GM12878 (cell line): ENCODE measurements around the gene TESK2.

ENCODE experiments used
- CHD2 ChIP-seq: IDR thresholded peaks from 2 replicates; pipeline ENCODE4 v1.6.1; 2011; ENCODE audit warnings: low read depth, low read length, improper control_type of control experiment, borderline replicate concordance
- CREB1 ChIP-seq: IDR thresholded peaks from 2 replicates; pipeline ENCODE4 v1.6.1; 2012; ENCODE audit warnings: low read depth, mild to moderate bottlenecking, inconsistent platforms
- POLR2A ChIP-seq: IDR thresholded peaks from 2 replicates; pipeline ENCODE4 v1.6.1; 2011; ENCODE audit warnings: low read depth, mild to moderate bottlenecking, low read length
- TCF7 ChIP-seq: IDR thresholded peaks from 2 replicates; pipeline ENCODE4 v1.6.1; 2014; ENCODE audit warnings: antibody characterized with exemption, borderline replicate concordance
- TF ChIP-seq, protein P1 (sequence below), 3 experiments: IDR thresholded peaks in 2 of 3; conservative IDR thresholded peaks in 1 of 3; 2 replicates each; pipeline ENCODE4 v1.5.1; 2011; ENCODE audit warnings: low read depth in 3 of 3, low read length in 3 of 3, mild to moderate bottlenecking in 3 of 3, control low read depth in 2 of 3, moderate library complexity in 2 of 3, inconsistent platforms in 1 of 3, mixed read lengths in 1 of 3; ENCODE audit not compliant: control insufficient read depth in 2 of 3, insufficient read depth in 1 of 3; ENCODE audit errors: extremely low read depth in 1 of 3
- TF ChIP-seq, protein P2 (sequence below): IDR thresholded peaks from 2 replicates; pipeline ENCODE4 v1.6.1; 2012; ENCODE audit warnings: mild to moderate bottlenecking, low read depth, low read length
- TF ChIP-seq, protein P3 (sequence below): fragments of 450-650 bp; IDR thresholded peaks from 2 replicates; pipeline ENCODE4 v1.6.1; 2018; ENCODE audit warnings: borderline replicate concordance, mild to moderate bottlenecking; ENCODE audit not compliant: partially characterized antibody
- TF ChIP-seq, protein P4 (sequence below): fragments of 450-650 bp; IDR thresholded peaks from 2 replicates; pipeline ENCODE4 v1.6.1; 2017; ENCODE audit warnings: mild to moderate bottlenecking, moderate library complexity

DNA sequence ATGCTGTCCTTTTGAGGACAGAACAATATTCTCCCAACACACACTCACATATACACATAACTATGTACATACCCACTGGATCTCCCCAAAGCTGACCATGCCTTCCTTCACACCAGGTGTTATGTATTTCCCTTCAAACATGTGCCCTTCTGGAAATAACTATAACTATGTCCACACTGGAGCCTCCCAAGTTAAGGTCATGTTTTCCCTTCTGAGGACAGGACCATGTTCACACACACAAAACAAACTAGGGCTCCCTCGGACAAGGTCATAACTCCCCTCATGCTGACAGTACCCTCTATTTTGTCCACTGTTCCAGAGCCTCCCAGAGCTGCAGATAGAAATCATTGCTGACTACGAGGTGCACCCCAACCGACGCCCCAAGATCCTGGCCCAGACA lies 16.9 kb upstream of the TESK2 start:
- TF ChIP-seq, protein P1, sequence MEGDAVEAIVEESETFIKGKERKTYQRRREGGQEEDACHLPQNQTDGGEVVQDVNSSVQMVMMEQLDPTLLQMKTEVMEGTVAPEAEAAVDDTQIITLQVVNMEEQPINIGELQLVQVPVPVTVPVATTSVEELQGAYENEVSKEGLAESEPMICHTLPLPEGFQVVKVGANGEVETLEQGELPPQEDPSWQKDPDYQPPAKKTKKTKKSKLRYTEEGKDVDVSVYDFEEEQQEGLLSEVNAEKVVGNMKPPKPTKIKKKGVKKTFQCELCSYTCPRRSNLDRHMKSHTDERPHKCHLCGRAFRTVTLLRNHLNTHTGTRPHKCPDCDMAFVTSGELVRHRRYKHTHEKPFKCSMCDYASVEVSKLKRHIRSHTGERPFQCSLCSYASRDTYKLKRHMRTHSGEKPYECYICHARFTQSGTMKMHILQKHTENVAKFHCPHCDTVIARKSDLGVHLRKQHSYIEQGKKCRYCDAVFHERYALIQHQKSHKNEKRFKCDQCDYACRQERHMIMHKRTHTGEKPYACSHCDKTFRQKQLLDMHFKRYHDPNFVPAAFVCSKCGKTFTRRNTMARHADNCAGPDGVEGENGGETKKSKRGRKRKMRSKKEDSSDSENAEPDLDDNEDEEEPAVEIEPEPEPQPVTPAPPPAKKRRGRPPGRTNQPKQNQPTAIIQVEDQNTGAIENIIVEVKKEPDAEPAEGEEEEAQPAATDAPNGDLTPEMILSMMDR (IDR thresholded peaks at IDR 0.05 in 2 of 3, conservative IDR thresholded peaks at IDR 0.05 in 1 of 3; ENCODE audit: control insufficient read depth in 2 of 3, extremely low read depth in 1 of 3, insufficient read depth in 1 of 3, low read depth in 3 of 3, low read length in 3 of 3), result no peak
- no peak for TF ChIP-seq CHD2
- TF ChIP-seq, protein P2, sequence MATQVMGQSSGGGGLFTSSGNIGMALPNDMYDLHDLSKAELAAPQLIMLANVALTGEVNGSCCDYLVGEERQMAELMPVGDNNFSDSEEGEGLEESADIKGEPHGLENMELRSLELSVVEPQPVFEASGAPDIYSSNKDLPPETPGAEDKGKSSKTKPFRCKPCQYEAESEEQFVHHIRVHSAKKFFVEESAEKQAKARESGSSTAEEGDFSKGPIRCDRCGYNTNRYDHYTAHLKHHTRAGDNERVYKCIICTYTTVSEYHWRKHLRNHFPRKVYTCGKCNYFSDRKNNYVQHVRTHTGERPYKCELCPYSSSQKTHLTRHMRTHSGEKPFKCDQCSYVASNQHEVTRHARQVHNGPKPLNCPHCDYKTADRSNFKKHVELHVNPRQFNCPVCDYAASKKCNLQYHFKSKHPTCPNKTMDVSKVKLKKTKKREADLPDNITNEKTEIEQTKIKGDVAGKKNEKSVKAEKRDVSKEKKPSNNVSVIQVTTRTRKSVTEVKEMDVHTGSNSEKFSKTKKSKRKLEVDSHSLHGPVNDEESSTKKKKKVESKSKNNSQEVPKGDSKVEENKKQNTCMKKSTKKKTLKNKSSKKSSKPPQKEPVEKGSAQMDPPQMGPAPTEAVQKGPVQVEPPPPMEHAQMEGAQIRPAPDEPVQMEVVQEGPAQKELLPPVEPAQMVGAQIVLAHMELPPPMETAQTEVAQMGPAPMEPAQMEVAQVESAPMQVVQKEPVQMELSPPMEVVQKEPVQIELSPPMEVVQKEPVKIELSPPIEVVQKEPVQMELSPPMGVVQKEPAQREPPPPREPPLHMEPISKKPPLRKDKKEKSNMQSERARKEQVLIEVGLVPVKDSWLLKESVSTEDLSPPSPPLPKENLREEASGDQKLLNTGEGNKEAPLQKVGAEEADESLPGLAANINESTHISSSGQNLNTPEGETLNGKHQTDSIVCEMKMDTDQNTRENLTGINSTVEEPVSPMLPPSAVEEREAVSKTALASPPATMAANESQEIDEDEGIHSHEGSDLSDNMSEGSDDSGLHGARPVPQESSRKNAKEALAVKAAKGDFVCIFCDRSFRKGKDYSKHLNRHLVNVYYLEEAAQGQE, result no peak
- TF ChIP-seq, protein P3, sequence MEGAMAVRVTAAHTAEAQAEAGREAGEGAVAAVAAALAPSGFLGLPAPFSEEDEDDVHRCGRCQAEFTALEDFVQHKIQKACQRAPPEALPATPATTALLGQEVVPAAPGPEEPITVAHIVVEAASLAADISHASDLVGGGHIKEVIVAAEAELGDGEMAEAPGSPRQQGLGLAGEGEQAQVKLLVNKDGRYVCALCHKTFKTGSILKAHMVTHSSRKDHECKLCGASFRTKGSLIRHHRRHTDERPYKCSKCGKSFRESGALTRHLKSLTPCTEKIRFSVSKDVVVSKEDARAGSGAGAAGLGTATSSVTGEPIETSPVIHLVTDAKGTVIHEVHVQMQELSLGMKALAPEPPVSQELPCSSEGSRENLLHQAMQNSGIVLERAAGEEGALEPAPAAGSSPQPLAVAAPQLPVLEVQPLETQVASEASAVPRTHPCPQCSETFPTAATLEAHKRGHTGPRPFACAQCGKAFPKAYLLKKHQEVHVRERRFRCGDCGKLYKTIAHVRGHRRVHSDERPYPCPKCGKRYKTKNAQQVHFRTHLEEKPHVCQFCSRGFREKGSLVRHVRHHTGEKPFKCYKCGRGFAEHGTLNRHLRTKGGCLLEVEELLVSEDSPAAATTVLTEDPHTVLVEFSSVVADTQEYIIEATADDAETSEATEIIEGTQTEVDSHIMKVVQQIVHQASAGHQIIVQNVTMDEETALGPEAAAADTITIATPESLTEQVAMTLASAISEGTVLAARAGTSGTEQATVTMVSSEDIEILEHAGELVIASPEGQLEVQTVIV, result no peak
- TF ChIP-seq, protein P4, sequence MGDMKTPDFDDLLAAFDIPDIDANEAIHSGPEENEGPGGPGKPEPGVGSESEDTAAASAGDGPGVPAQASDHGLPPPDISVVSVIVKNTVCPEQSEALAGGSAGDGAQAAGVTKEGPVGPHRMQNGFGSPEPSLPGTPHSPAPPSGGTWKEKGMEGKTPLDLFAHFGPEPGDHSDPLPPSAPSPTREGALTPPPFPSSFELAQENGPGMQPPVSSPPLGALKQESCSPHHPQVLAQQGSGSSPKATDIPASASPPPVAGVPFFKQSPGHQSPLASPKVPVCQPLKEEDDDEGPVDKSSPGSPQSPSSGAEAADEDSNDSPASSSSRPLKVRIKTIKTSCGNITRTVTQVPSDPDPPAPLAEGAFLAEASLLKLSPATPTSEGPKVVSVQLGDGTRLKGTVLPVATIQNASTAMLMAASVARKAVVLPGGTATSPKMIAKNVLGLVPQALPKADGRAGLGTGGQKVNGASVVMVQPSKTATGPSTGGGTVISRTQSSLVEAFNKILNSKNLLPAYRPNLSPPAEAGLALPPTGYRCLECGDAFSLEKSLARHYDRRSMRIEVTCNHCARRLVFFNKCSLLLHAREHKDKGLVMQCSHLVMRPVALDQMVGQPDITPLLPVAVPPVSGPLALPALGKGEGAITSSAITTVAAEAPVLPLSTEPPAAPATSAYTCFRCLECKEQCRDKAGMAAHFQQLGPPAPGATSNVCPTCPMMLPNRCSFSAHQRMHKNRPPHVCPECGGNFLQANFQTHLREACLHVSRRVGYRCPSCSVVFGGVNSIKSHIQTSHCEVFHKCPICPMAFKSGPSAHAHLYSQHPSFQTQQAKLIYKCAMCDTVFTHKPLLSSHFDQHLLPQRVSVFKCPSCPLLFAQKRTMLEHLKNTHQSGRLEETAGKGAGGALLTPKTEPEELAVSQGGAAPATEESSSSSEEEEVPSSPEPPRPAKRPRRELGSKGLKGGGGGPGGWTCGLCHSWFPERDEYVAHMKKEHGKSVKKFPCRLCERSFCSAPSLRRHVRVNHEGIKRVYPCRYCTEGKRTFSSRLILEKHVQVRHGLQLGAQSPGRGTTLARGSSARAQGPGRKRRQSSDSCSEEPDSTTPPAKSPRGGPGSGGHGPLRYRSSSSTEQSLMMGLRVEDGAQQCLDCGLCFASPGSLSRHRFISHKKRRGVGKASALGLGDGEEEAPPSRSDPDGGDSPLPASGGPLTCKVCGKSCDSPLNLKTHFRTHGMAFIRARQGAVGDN, result no peak
- no peak for TF ChIP-seq POLR2A
- TF ChIP-seq CREB1, result no peak
- no peak for TF ChIP-seq TCF7
